Adrenal gland (tissue), 5 donors: ENCODE results near the gene ADAM33.

Experiments
- POLR2A ChIP-seq, 2 donors: fragments of 450-650 bp; IDR thresholded peaks; one replicate each; pipeline ENCODE4 v1.6.1; 2017; ENCODE audit warnings: antibody characterized with exemption in 2 of 2, mild to moderate bottlenecking in 2 of 2, moderate library complexity in 1 of 2
- TF ChIP-seq, protein P1 (sequence below), 6 experiments: fragments of 450-650 bp in 4 of 6; fragments of 200-600 bp in 2 of 6; sonication (generic) in 1 of 6; IDR thresholded peaks; 1 replicate in 5 of 6; 2 replicates in 1 of 6; pipeline versions ENCODE4 v1.5.1 to v1.8.0; 2016 to 2021; ENCODE audit warnings: antibody characterized with exemption in 6 of 6, mild to moderate bottlenecking in 2 of 6, moderate library complexity in 1 of 6
- donor health status: DM: no; HTN: no; CAD: no.

GRCh38 chr20:3633913-3634478, 47.8 kb downstream of the ADAM33 start:
- TF ChIP-seq, protein P1, sequence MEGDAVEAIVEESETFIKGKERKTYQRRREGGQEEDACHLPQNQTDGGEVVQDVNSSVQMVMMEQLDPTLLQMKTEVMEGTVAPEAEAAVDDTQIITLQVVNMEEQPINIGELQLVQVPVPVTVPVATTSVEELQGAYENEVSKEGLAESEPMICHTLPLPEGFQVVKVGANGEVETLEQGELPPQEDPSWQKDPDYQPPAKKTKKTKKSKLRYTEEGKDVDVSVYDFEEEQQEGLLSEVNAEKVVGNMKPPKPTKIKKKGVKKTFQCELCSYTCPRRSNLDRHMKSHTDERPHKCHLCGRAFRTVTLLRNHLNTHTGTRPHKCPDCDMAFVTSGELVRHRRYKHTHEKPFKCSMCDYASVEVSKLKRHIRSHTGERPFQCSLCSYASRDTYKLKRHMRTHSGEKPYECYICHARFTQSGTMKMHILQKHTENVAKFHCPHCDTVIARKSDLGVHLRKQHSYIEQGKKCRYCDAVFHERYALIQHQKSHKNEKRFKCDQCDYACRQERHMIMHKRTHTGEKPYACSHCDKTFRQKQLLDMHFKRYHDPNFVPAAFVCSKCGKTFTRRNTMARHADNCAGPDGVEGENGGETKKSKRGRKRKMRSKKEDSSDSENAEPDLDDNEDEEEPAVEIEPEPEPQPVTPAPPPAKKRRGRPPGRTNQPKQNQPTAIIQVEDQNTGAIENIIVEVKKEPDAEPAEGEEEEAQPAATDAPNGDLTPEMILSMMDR (IDR thresholded peaks at IDR 0.05), result no peak
- no peak for TF ChIP-seq POLR2A (IDR thresholded peaks at IDR 0.05)
